T-cell (primary cell): ENCODE measurements around the gene AGT. TPM values are rescaled to one million over a fixed set of nuclear protein-coding genes. Genes with fewer than 3 reads are reported as not detected.

Experiments used
- ATAC-seq, 4 experiments: fragments of 200-7000 bp in 3 of 4; fragments of 150-1000 bp in 1 of 4; cut with Tn5 transposase; replicated peaks in 1 of 4; 1 replicate in 3 of 4; 2 replicates in 1 of 4; pipeline ENCODE4 v1.10.0; 2021; ENCODE audit warnings: moderate library complexity in 3 of 4, mild to moderate bottlenecking in 2 of 4, moderate number of reproducible peaks in 1 of 4
- CTCF ChIA-PET, 2 donors: fragments of 300-600 bp; sonication (Branson Sonifier 250); formaldehyde crosslinking; loops; one replicate each; lab custom pipeline; 2022; ENCODE audit warnings: antibody characterized with exemption in 2 of 2; lab: Charles Lee
- POLR2A ChIA-PET, 2 donors: fragments of 300-600 bp; sonication (Branson Sonifier 250); formaldehyde crosslinking; loops; one replicate each; lab custom pipeline; 2022; ENCODE audit warnings: antibody characterized with exemption in 2 of 2; lab: Charles Lee
- DNase-seq, 35 experiments: peaks; one replicate each; pipeline versions ENCODE4 v3.0.0 to v3.0.0-alpha.2; 2013 to 2023
- H3K27ac ChIP-seq: one replicate; pipeline ENCODE4 v1.5.1; 2013; ENCODE audit warnings: low read length
- H3K27me3 ChIP-seq, 2 experiments: replicated peaks in 1 of 2; 1 replicate in 1 of 2; 2 replicates in 1 of 2; pipeline versions ENCODE4 v1.6.1 to v1.7.0; 2013; ENCODE audit warnings: low read length in 1 of 2, mixed read lengths in 1 of 2; ENCODE audit not compliant: control insufficient read depth in 2 of 2, insufficient read depth in 2 of 2; ENCODE audit errors: extremely low read depth in 1 of 2
- H3K36me3 ChIP-seq, 2 donors: 1 replicate in 1 of 2; 2 replicates in 1 of 2; pipeline versions ENCODE4 v1.6.1 to v1.7.0; 2013; ENCODE audit warnings: low read length in 1 of 2; ENCODE audit not compliant: control insufficient read depth in 2 of 2, insufficient read depth in 1 of 2; ENCODE audit errors: extremely low read depth in 1 of 2
- H3K4me1 ChIP-seq, 2 experiments: 1 replicate in 1 of 2; 2 replicates in 1 of 2; pipeline versions ENCODE4 v1.6.1 to v1.7.0; 2013; ENCODE audit warnings: low read length in 2 of 2, mixed read lengths in 1 of 2; ENCODE audit not compliant: insufficient read depth in 2 of 2, control insufficient read depth in 1 of 2; ENCODE audit errors: extremely low read depth in 1 of 2
- H3K4me3 ChIP-seq, 2 donors: 1 replicate in 1 of 2; 2 replicates in 1 of 2; pipeline versions ENCODE4 v1.5.1 to v1.7.0; 2013; ENCODE audit warnings: mild to moderate bottlenecking in 2 of 2, low read length in 1 of 2, moderate library complexity in 1 of 2; ENCODE audit not compliant: control insufficient read depth in 1 of 2; ENCODE audit errors: extremely low read depth in 1 of 2
- H3K9me3 ChIP-seq: 2 replicates; pipeline ENCODE4 v1.7.0; 2013
- H3K27ac Mint-ChIP-seq, 2 donors: one replicate each; pipeline ENCODE4 v1.8.0; 2020 to 2021; ENCODE audit warnings: mild to moderate bottlenecking in 2 of 2, mixed read lengths in 2 of 2
- H3K27me3 Mint-ChIP-seq, 2 donors: one replicate each; pipeline ENCODE4 v1.8.0; 2021 to 2022; ENCODE audit warnings: mixed read lengths in 2 of 2
- H3K36me3 Mint-ChIP-seq: one replicate; pipeline ENCODE4 v1.8.0; 2021; ENCODE audit warnings: mixed read lengths
- H3K4me1 Mint-ChIP-seq, 3 donors: one replicate each; pipeline ENCODE4 v1.8.0; 2020 to 2022; ENCODE audit warnings: mixed read lengths in 3 of 3, mild to moderate bottlenecking in 1 of 3
- H3K4me3 Mint-ChIP-seq, 3 donors: one replicate each; pipeline ENCODE4 v1.8.0; 2020 to 2022; ENCODE audit warnings: mild to moderate bottlenecking in 3 of 3, mixed read lengths in 3 of 3, moderate library complexity in 3 of 3
- H3K9me3 Mint-ChIP-seq, 3 donors: one replicate each; pipeline ENCODE4 v1.8.0; 2020 to 2022; ENCODE audit warnings: mixed read lengths in 3 of 3
- WGBS: methylation state at CpG from one replicate; pipeline ENCODE4 v1.1.5; 2013; ENCODE audit warnings: missing lambda C conversion rate; ENCODE audit not compliant: insufficient coverage; 5-methylcytosine and 5-hydroxymethylcytosine counted together
- total RNA-seq, 35 experiments: library from RNA in 6 of 35; stranded (reverse) in 6 of 35; fragments of 120-200 nt in 1 of 35; gene quantifications; one replicate each; pipeline versions ENCODE4 v1.2.1 to v1.2.4 and lab custom pipeline; 2013 to 2026

Gene AGT
- total RNA-seq, 5 donors from 2014 or later (not counting 1 experiment from before 2014, with no cell fraction given): 0.92 to 1.5 (median 1.2) TPM; not detected in 2

GRCh38 chr1:230745071-230745470 lies 31.1 kb upstream of the AGT start:
- no peaks in the 10 kb centered on the region for H3K36me3 ChIP-seq
- ATAC-seq: no peak
- Mint-ChIP-seq H3K4me3 (no peak overlapping the region), H3K36me3 (no peaks in the 10 kb centered on the region), H3K9me3 (no peaks in the 10 kb centered on the region), H3K27me3 (peaks cover 5 to 15% of the 10 kb centered on the region in 2 donors), H3K4me1 (no peaks in the 10 kb centered on the region), H3K27ac (no peak overlapping the region)
- no peaks in the 10 kb centered on the region for H3K4me1 ChIP-seq
- WGBS: 58% methylated on average over 2 of the region's 3 CpGs
- DNase-seq: no peak
- H3K4me3 ChIP-seq: no peak overlapping the region
- H3K9me3 ChIP-seq: no peaks in the 10 kb centered on the region
- ChIA-PET POLR2A (no interaction called here), CTCF (no interaction called here)
- H3K27me3 ChIP-seq: peaks cover 0 to 22% of the 10 kb centered on the region in 2 experiments
- no peak overlapping the region for H3K27ac ChIP-seq

GRCh38 chr1:230744382-230744781 lies 30.5 kb upstream of the AGT start:
- WGBS: 64% methylated on average over 3 of the region's 5 CpGs

GRCh38 chr1:230743899-230744298 lies 30.0 kb upstream of the AGT start:
- H3K4me3 ChIP-seq: no peak overlapping the region
- 100% methylated on average over 2 of the region's 2 CpGs for WGBS
- no peaks in the 10 kb centered on the region for H3K9me3 ChIP-seq
- Mint-ChIP-seq H3K27me3 (peaks cover 11 to 15% of the 10 kb centered on the region in 2 donors), H3K36me3 (no peaks in the 10 kb centered on the region), H3K4me3 (no peak overlapping the region), H3K4me1 (no peaks in the 10 kb centered on the region), H3K9me3 (no peaks in the 10 kb centered on the region), H3K27ac (no peak overlapping the region)
- no peak overlapping the region for H3K27ac ChIP-seq
- DNase-seq (no peak), ATAC-seq (no peak)
- H3K36me3 ChIP-seq: no peaks in the 10 kb centered on the region
- ChIA-PET POLR2A (no interaction called here), CTCF (no interaction called here)
- peaks cover 0 to 16% of the 10 kb centered on the region in 2 experiments for H3K27me3 ChIP-seq
- no peaks in the 10 kb centered on the region for H3K4me1 ChIP-seq

More at GRCh38 chr1:230744382-230744781, 30.5 kb upstream of the AGT start:
- H3K27me3 ChIP-seq: peaks cover 0 to 21% of the 10 kb centered on the region in 2 experiments
- ATAC-seq: no peak
- no peaks in the 10 kb centered on the region for H3K36me3 ChIP-seq
- Mint-ChIP-seq H3K9me3 (no peaks in the 10 kb centered on the region), H3K36me3 (no peaks in the 10 kb centered on the region), H3K27me3 (peaks cover 9 to 16% of the 10 kb centered on the region in 2 donors), H3K27ac (no peak overlapping the region), H3K4me1 (no peaks in the 10 kb centered on the region), H3K4me3 (no peak overlapping the region)
- no peak overlapping the region for H3K27ac ChIP-seq
- no peaks in the 10 kb centered on the region for H3K4me1 ChIP-seq
- H3K9me3 ChIP-seq: no peaks in the 10 kb centered on the region
- no peak for DNase-seq
- ChIA-PET CTCF (no interaction called here), POLR2A (no interaction called here)
- H3K4me3 ChIP-seq: no peak overlapping the region

- Mint-ChIP-seq H3K27me3 (peaks cover 25 to 27% of the 10 kb centered on the region in 2 donors), H3K36me3 (no peaks in the 10 kb centered on the region), H3K4me3 (no peak overlapping the region), H3K27ac (no peak overlapping the region), H3K9me3 (peaks cover 0 to 7% (median 0%) of the 10 kb centered on the region in 3 donors), H3K4me1 (no peaks in the 10 kb centered on the region)
- WGBS: 85% methylated on average over 7 of the region's 12 CpGs
- ChIA-PET POLR2A (no interaction called here), CTCF (interaction anchor here in 1 of 2 donors (0.6 kb wide), 1 partner anchor 15 kb away, joined by 4 read pairs; no protein-coding TSS in a partner anchor)
- no peaks in the 10 kb centered on the region for H3K36me3 ChIP-seq
- H3K9me3 ChIP-seq: no peaks in the 10 kb centered on the region
- ATAC-seq (no peak), DNase-seq (no peak)
- peaks cover 0 to 13% of the 10 kb centered on the region in 2 experiments for H3K27me3 ChIP-seq
- no peak overlapping the region for H3K4me3 ChIP-seq
- no peak overlapping the region for H3K27ac ChIP-seq
- H3K4me1 ChIP-seq: no peaks in the 10 kb centered on the region
Observed at GRCh38 chr1:230739564-230740290, 25.8 kb upstream of the AGT start.

- Mint-ChIP-seq H3K27me3 (peaks cover 28 to 31% of the 10 kb centered on the region in 2 donors), H3K36me3 (no peaks in the 10 kb centered on the region), H3K27ac (no peak overlapping the region), H3K4me1 (no peaks in the 10 kb centered on the region), H3K4me3 (no peak overlapping the region), H3K9me3 (peaks cover 0 to 7% (median 0%) of the 10 kb centered on the region in 3 donors)
- Histone ChIP-seq H3K4me1 (no peaks in the 10 kb centered on the region), H3K4me3 (no peak overlapping the region), H3K27ac (no peak overlapping the region), H3K9me3 (no peaks in the 10 kb centered on the region), H3K27me3 (peaks cover 0 to 13% of the 10 kb centered on the region in 2 experiments), H3K36me3 (no peaks in the 10 kb centered on the region)
- WGBS: no CpG with 5 or more reads among the region's 3 CpGs
- CTCF ChIA-PET: no interaction called here
- ATAC-seq (no peak), DNase-seq (no peak)
- POLR2A ChIA-PET: no interaction called here
Observed at GRCh38 chr1:230737622-230738262, 23.8 kb upstream of the AGT start.

- Mint-ChIP-seq H3K4me1 (no peaks in the 10 kb centered on the region), H3K27ac (no peak overlapping the region), H3K4me3 (no peak overlapping the region), H3K36me3 (no peaks in the 10 kb centered on the region), H3K27me3 (peaks cover 28 to 40% of the 10 kb centered on the region in 2 donors), H3K9me3 (peaks cover 0 to 7% (median 0%) of the 10 kb centered on the region in 3 donors)
- peaks cover 0 to 14% of the 10 kb centered on the region in 2 experiments for H3K27me3 ChIP-seq
- DNase-seq: no peak
- no peaks in the 10 kb centered on the region for H3K36me3 ChIP-seq
- ChIA-PET CTCF (no interaction called here), POLR2A (no interaction called here)
- no peaks in the 10 kb centered on the region for H3K4me1 ChIP-seq
- ATAC-seq: no peak
- no peak overlapping the region for H3K4me3 ChIP-seq
- no peaks in the 10 kb centered on the region for H3K9me3 ChIP-seq
- no peak overlapping the region for H3K27ac ChIP-seq
- WGBS: 55% methylated on average over 2 of the region's 2 CpGs
Observed at GRCh38 chr1:230735447-230735846, 21.5 kb upstream of the AGT start.
